B cell (primary cell): Measurements from ENCODE around the gene GRXCR2. TPM values are rescaled to one million over a fixed set of nuclear protein-coding genes. Genes with fewer than 3 reads are reported as not detected.

Experiments used
- ATAC-seq: fragments of 200-7000 bp; cut with Tn5 transposase; one replicate; pipeline ENCODE4 v1.10.0; 2021; ENCODE audit warnings: low read depth, mild to moderate bottlenecking, moderate number of reproducible peaks, moderate library complexity
- CTCF ChIA-PET: fragments of 350-600 bp; sonication (Branson Sonifier 250); formaldehyde crosslinking; loops from one replicate; lab custom pipeline; 2021; ENCODE audit warnings: antibody characterized with exemption, inconsistent platforms; lab: Charles Lee
- POLR2A ChIA-PET: fragments of 350-600 bp; sonication (Branson Sonifier 250); formaldehyde crosslinking; loops from one replicate; lab custom pipeline; 2021; ENCODE audit warnings: antibody characterized with exemption; lab: Charles Lee
- DNase-seq: peaks from one replicate; pipeline ENCODE4 v3.0.0; 2013
- H2AFZ ChIP-seq: 2 replicates; pipeline ENCODE4 v1.6.1; 2012; ENCODE audit warnings: mild to moderate bottlenecking, low read depth, low read length; ENCODE audit not compliant: insufficient read depth, poor library complexity, severe bottlenecking
- H3K27ac ChIP-seq, 2 donors: 1 replicate in 1 of 2; 2 replicates in 1 of 2; pipeline ENCODE4 v1.5.1; 2012 to 2013; ENCODE audit warnings: low read length in 2 of 2, mild to moderate bottlenecking in 2 of 2, moderate library complexity in 1 of 2
- H3K27me3 ChIP-seq, 4 experiments: fragments of 200-600 bp in 1 of 4; sonication (generic) in 1 of 4; replicated peaks in 1 of 4; 1 replicate in 2 of 4; 2 replicates in 2 of 4; pipeline versions ENCODE4 v1.6.1 to v1.7.0; 2013 to 2016; ENCODE audit warnings: low read length in 3 of 4, mild to moderate bottlenecking in 2 of 4, mixed read lengths in 1 of 4, moderate library complexity in 1 of 4; ENCODE audit not compliant: insufficient read depth in 4 of 4, control insufficient read depth in 3 of 4; ENCODE audit errors: control extremely low read depth in 1 of 4
- H3K36me3 ChIP-seq, 2 experiments: replicated peaks in 1 of 2; 1 replicate in 1 of 2; 2 replicates in 1 of 2; pipeline versions ENCODE4 v1.6.1 to v1.7.1; 2013; ENCODE audit warnings: low read length in 1 of 2; ENCODE audit not compliant: insufficient read depth in 2 of 2, control insufficient read depth in 1 of 2; ENCODE audit errors: control extremely low read depth in 1 of 2, extremely low read depth in 1 of 2
- H3K4me1 ChIP-seq, 2 donors: fragments of 200-600 bp in 1 of 2; sonication (generic) in 1 of 2; 1 replicate in 1 of 2; 2 replicates in 1 of 2; pipeline versions ENCODE4 v1.5.1 to v1.6.1; 2013 to 2017; ENCODE audit warnings: low read length in 2 of 2; ENCODE audit not compliant: control insufficient read depth in 2 of 2, insufficient read depth in 2 of 2
- H3K4me2 ChIP-seq: replicated peaks from 2 replicates; pipeline ENCODE3; 2012; ENCODE audit warnings: mild to moderate bottlenecking, low read depth, low read length; ENCODE audit not compliant: poor library complexity, severe bottlenecking
- H3K4me3 ChIP-seq, 5 experiments: fragments of 200-600 bp in 1 of 5; sonication (generic) in 1 of 5; 1 replicate in 3 of 5; 2 replicates in 2 of 5; pipeline versions ENCODE4 v1.5.1 to v1.7.0; 2011 to 2016; ENCODE audit warnings: low read length in 4 of 5, mild to moderate bottlenecking in 4 of 5, low read depth in 2 of 5, control low read depth in 1 of 5, moderate library complexity in 1 of 5; ENCODE audit not compliant: insufficient read depth in 1 of 5; ENCODE audit errors: control extremely low read depth in 1 of 5, extremely low read depth in 1 of 5
- H3K79me2 ChIP-seq: fragments of 200-600 bp; sonication (generic); one replicate; pipeline ENCODE4 v1.6.0; 2016; ENCODE audit warnings: low read length; ENCODE audit not compliant: control insufficient read depth, insufficient read depth
- H3K9ac ChIP-seq: fragments of 200-600 bp; sonication (generic); 2 replicates; pipeline ENCODE4 v1.6.1; 2017; ENCODE audit warnings: mild to moderate bottlenecking, low read length, moderate library complexity
- H3K9me3 ChIP-seq, 3 donors: one replicate each; pipeline versions ENCODE4 v1.6.1 to v1.7.1; 2013; ENCODE audit warnings: low read length in 2 of 3; ENCODE audit not compliant: control insufficient read depth in 2 of 3, insufficient read depth in 1 of 3; ENCODE audit errors: control extremely low read depth in 1 of 3
- H4K20me1 ChIP-seq: 2 replicates; pipeline ENCODE4 v1.6.0; 2012; ENCODE audit warnings: mild to moderate bottlenecking, low read length; ENCODE audit not compliant: insufficient read depth, control insufficient read depth, poor library complexity, severe bottlenecking
- H3K27ac Mint-ChIP-seq: one replicate; pipeline ENCODE4 v1.8.0; 2021; ENCODE audit warnings: mixed read lengths
- H3K27me3 Mint-ChIP-seq: one replicate; pipeline ENCODE4 v1.8.0; 2021; ENCODE audit warnings: mixed read lengths
- H3K4me1 Mint-ChIP-seq: one replicate; pipeline ENCODE4 v1.8.0; 2021; ENCODE audit warnings: mixed read lengths
- H3K4me3 Mint-ChIP-seq: one replicate; pipeline ENCODE4 v1.8.0; 2021; ENCODE audit warnings: mixed read lengths
- H3K9me3 Mint-ChIP-seq: one replicate; pipeline ENCODE4 v1.8.0; 2022; ENCODE audit warnings: mixed read lengths; ENCODE audit not compliant: insufficient read depth
- CTCF ChIP-seq: fragments of 200-600 bp; IDR thresholded peaks from one replicate; pipeline ENCODE4 v1.8.0; 2022; ENCODE audit warnings: antibody characterized with exemption, mild to moderate bottlenecking
- EZH2 ChIP-seq: IDR thresholded peaks from 2 replicates; pipeline ENCODE4 v1.6.1; 2012; ENCODE audit warnings: borderline replicate concordance, low read depth, mild to moderate bottlenecking, moderate library complexity, low read length; ENCODE audit not compliant: insufficient read depth, poor library complexity, severe bottlenecking
- WGBS: methylation state at CpG from one replicate; pipeline ENCODE4 v1.1.5; 2013; ENCODE audit warnings: missing lambda C conversion rate; ENCODE audit not compliant: insufficient coverage; 5-methylcytosine and 5-hydroxymethylcytosine counted together
- intact Hi-C: fragments of 100-400 bp; cut with micrococcal nuclease; formaldehyde crosslinking; loops from one replicate; pipeline ENCODE4 v1.10.0; 2022
- polyA plus RNA-seq: library from polyadenylated mRNA; depleted of rRNA; stranded (reverse); fragments of >200 nt; gene quantifications from 2 replicates; pipeline ENCODE4 v1.2.3, GENCODE V29; 2012
- total RNA-seq, 2 donors: library from RNA; stranded (reverse); fragments of 120-200 nt in 1 of 2; gene quantifications; 1 replicate in 1 of 2; 2 replicates in 1 of 2; pipeline versions ENCODE4 v1.2.3 to v1.2.4, GENCODE V29; 2013 to 2022

The GRXCR2 gene
- total and polyA plus RNA-seq, 2 donors (not counting 1 experiment from before 2014, with no cell fraction given): not detected

GRCh38 chr5:145921211-145921610 is 48.4 kb upstream of the GRXCR2 start:
- ChIA-PET POLR2A (no interaction called here), CTCF (no interaction called here)
- Mint-ChIP-seq H3K9me3 (no peaks in the 10 kb centered on the region), H3K27me3 (peaks cover 4% of the 10 kb centered on the region), H3K4me1 (no peaks in the 10 kb centered on the region), H3K4me3 (no peak overlapping the region), H3K27ac (no peak overlapping the region)
- H3K79me2 ChIP-seq: no peaks in the 10 kb centered on the region
- no peaks in the 10 kb centered on the region for H3K27me3 ChIP-seq
- no peaks in the 10 kb centered on the region for H4K20me1 ChIP-seq
- H3K9me3 ChIP-seq: no peaks in the 10 kb centered on the region
- DNase-seq (no peak), ATAC-seq (no peak)
- H3K4me1 ChIP-seq: no peaks in the 10 kb centered on the region
- no peak for TF ChIP-seq CTCF
- H2AFZ ChIP-seq: no peak overlapping the region
- intact Hi-C loops: no loop called here
- no peak overlapping the region for H3K4me2 ChIP-seq
- H3K27ac ChIP-seq: no peak overlapping the region
- no CpG with 5 or more reads among the region's 2 CpGs for WGBS
- H3K9ac ChIP-seq: no peak overlapping the region
- no peaks in the 10 kb centered on the region for H3K36me3 ChIP-seq
- no peak overlapping the region for H3K4me3 ChIP-seq

GRCh38 chr5:145920542-145921210 is 47.9 kb upstream of the GRXCR2 start:
- H3K9me3 Mint-ChIP-seq: no peaks in the 10 kb centered on the region
- intact Hi-C loops: no loop called here
- Histone ChIP-seq H3K4me2 (no peak overlapping the region), H3K79me2 (no peaks in the 10 kb centered on the region), H2AFZ (no peak overlapping the region), H3K36me3 (no peaks in the 10 kb centered on the region), H3K9me3 (no peaks in the 10 kb centered on the region), H3K4me1 (no peaks in the 10 kb centered on the region), H3K27me3 (no peaks in the 10 kb centered on the region), H3K27ac (no peak overlapping the region), H3K9ac (no peak overlapping the region), H3K4me3 (no peak overlapping the region), H4K20me1 (no peaks in the 10 kb centered on the region)
- WGBS: 80% methylated on average over 1 of the region's 1 CpG
- H3K4me3 Mint-ChIP-seq: no peak overlapping the region
- TF ChIP-seq EZH2 (no peak), CTCF (no peak)
- ATAC-seq (no peak), DNase-seq (no peak)
- no peak overlapping the region for H3K27ac Mint-ChIP-seq
- POLR2A ChIA-PET: no interaction called here
- H3K4me1 Mint-ChIP-seq: no peaks in the 10 kb centered on the region
- peaks cover 4% of the 10 kb centered on the region for H3K27me3 Mint-ChIP-seq
- CTCF ChIA-PET: no interaction called here
